DOHH2 (cell line): ENCODE results near the gene CAMKV.
"Not testable (repeated sequence)": the region's sequence is repeated elsewhere in the genome, so short reads cannot be mapped to it uniquely, and the experiment has no call there.

Experiments
- EZH2phosphoT487 ChIP-seq: fragments of 200-600 bp; sonication (generic); IDR thresholded peaks from 2 replicates; pipeline ENCODE4 v1.6.1; 2017; ENCODE audit warnings: borderline replicate concordance, mild to moderate bottlenecking, antibody characterized with exemption, low read length, moderate library complexity, mixed read lengths
- TF ChIP-seq, protein P1 (sequence below): fragments of 200-600 bp; sonication (generic); IDR thresholded peaks from one replicate; pipeline ENCODE4 v1.5.1; 2014; ENCODE audit warnings: antibody characterized with exemption, mild to moderate bottlenecking, low read depth, low read length; ENCODE audit not compliant: poor library complexity, severe bottlenecking

DNA sequence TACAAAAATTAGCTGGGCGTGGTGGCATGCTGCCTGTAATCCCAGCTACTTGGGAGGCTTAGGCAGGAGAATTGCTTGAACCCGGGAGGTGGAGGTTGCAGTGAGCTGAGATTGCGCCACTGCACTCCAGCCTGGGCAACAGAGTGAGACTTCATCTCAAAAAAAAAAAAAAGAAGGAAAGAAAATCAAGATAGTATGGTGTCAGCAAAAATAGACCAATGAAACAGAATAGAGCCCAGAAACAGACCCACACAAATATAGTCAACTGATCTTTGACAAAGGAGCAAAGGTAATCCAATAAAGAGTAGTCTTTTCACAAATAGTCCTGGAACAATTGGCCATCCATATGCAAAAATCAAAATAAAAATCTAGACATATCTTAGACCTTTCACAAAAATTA is 46.6 kb downstream of the CAMKV start:
- not testable (repeated sequence) for TF ChIP-seq EZH2phosphoT487
- TF ChIP-seq, protein P1, sequence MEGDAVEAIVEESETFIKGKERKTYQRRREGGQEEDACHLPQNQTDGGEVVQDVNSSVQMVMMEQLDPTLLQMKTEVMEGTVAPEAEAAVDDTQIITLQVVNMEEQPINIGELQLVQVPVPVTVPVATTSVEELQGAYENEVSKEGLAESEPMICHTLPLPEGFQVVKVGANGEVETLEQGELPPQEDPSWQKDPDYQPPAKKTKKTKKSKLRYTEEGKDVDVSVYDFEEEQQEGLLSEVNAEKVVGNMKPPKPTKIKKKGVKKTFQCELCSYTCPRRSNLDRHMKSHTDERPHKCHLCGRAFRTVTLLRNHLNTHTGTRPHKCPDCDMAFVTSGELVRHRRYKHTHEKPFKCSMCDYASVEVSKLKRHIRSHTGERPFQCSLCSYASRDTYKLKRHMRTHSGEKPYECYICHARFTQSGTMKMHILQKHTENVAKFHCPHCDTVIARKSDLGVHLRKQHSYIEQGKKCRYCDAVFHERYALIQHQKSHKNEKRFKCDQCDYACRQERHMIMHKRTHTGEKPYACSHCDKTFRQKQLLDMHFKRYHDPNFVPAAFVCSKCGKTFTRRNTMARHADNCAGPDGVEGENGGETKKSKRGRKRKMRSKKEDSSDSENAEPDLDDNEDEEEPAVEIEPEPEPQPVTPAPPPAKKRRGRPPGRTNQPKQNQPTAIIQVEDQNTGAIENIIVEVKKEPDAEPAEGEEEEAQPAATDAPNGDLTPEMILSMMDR, result not testable (repeated sequence)
